HG03469 (cell line): Measurements from ENCODE around the gene TOMM70.
A peak's percentile ranks its signal among the peaks of the same experiment; 100 is the strongest.
"Not testable (repeated sequence)": the region's sequence is repeated elsewhere in the genome, so short reads cannot be mapped to it uniquely, and the experiment has no call there.

ENCODE experiments used
- ATAC-seq: cut with Tn5 transposase; IDR thresholded peaks from one replicate; pipeline ENCODE4 v1.9.1; 2021; ENCODE audit warnings: mild to moderate bottlenecking, moderate library complexity, moderate number of reproducible peaks; ENCODE audit not compliant: unreplicated experiment

The TOMM70 gene

GRCh38 chr3:100368441-100368840, 32.4 kb downstream of the TOMM70 start:
- no peak for ATAC-seq

- no peak for ATAC-seq
Observed at GRCh38 chr3:100366424-100366823, 34.5 kb downstream of the TOMM70 start.

- no peak for ATAC-seq
Observed at GRCh38 chr3:100364421-100364820, 36.5 kb downstream of the TOMM70 start.

- ATAC-seq = no peak
Observed at GRCh38 chr3:100361897-100362296, 39.0 kb downstream of the TOMM70 start.

- ATAC-seq = no peak
Observed at GRCh38 chr3:100360757-100361496, 40.0 kb downstream of the TOMM70 start.

GRCh38 chr3:100359035-100359434, 41.9 kb downstream of the TOMM70 start:
- ATAC-seq = no peak

GRCh38 chr3:100358413-100358812, 42.5 kb downstream of the TOMM70 start:
- ATAC-seq = no peak

- ATAC-seq = no peak
Observed at GRCh38 chr3:100354850-100355249, 46.0 kb downstream of the TOMM70 start.

GRCh38 chr3:100352296-100353231, 48.3 kb downstream of the TOMM70 start:
- ATAC-seq = no peak

GRCh38 chr3:100351770-100352169, 49.1 kb downstream of the TOMM70 start:
- ATAC-seq = not testable (repeated sequence)

- ATAC-seq = no peak
Observed at GRCh38 chr3:100348727-100349126, 52.2 kb downstream of the TOMM70 start.

- ATAC-seq = no peak
Observed at GRCh38 chr3:100340527-100340926, 60.4 kb downstream of the TOMM70 start.

GRCh38 chr3:100339786-100340185, 61.1 kb downstream of the TOMM70 start:
- no peak for ATAC-seq

- no peak for ATAC-seq
Observed at GRCh38 chr3:100338911-100339310, 62.0 kb downstream of the TOMM70 start.

GRCh38 chr3:100336229-100336628, 64.7 kb downstream of the TOMM70 start:
- not testable (repeated sequence) for ATAC-seq

- no peak for ATAC-seq
Observed at GRCh38 chr3:100335434-100335833, 65.5 kb downstream of the TOMM70 start.

GRCh38 chr3:100334488-100335351, 66.2 kb downstream of the TOMM70 start, which contains the start of gene NIT2:
NIT2 (plus strand) TSS chr3:100334757; CDS start chr3:100334792, 35 bp downstream.
- peak; percentile 91 for ATAC-seq

GRCh38 chr3:100333970-100334487, 66.9 kb downstream of the TOMM70 start:
- ATAC-seq = no peak

- no peak for ATAC-seq
Observed at GRCh38 chr3:100333051-100333450, 67.8 kb downstream of the TOMM70 start.

GRCh38 chr3:100331660-100332059, 69.2 kb downstream of the TOMM70 start:
- no peak for ATAC-seq

- ATAC-seq = no peak
Observed at GRCh38 chr3:100330651-100331050, 70.2 kb downstream of the TOMM70 start.
